NB4 (cell line): Measurements from ENCODE around the gene PNMT.

Experiments
- CTCF ChIP-seq: IDR thresholded peaks from one replicate; pipeline ENCODE4 v1.5.1; 2012; ENCODE audit warnings: low read depth, low read length
- MAX ChIP-seq: IDR thresholded peaks from 2 replicates; pipeline ENCODE4 v1.6.1; 2011; ENCODE audit warnings: low read depth, low read length
- MYC ChIP-seq: IDR thresholded peaks from 2 replicates; pipeline ENCODE4 v1.6.1; 2011; ENCODE audit warnings: low read depth, low read length
- POLR2A ChIP-seq: IDR thresholded peaks from 2 replicates; pipeline ENCODE4 v1.6.1; 2011; ENCODE audit warnings: mild to moderate bottlenecking; ENCODE audit not compliant: insufficient read length; ENCODE audit errors: extremely low read depth

GRCh38 chr17:39623356-39623950 lies 44.8 kb upstream of the PNMT start:
- TF ChIP-seq CTCF = peak; percentile 97
- no peak for TF ChIP-seq POLR2A
- TF ChIP-seq MAX = peak; percentile 33; the same call in 1 of the 2 replicates
- no peak for TF ChIP-seq MYC
